ENCODE measurements around the gene FARSA. TPM values are rescaled to one million over a fixed set of nuclear protein-coding genes. Genes with fewer than 3 reads are reported as not detected.

FARSA gene
- total RNA-seq, 4 donors from 2014 or later = 40.7 to 68.8 (median 62.3) TPM

- peak in 1 of 2 donors; percentile 76 for DNase-seq
- in situ Hi-C loops (cut with MboI; ENCODE audit: low sequenced_read_pairs in 4 of 4) = no loop called here
- TF ChIP-seq, protein P1, sequence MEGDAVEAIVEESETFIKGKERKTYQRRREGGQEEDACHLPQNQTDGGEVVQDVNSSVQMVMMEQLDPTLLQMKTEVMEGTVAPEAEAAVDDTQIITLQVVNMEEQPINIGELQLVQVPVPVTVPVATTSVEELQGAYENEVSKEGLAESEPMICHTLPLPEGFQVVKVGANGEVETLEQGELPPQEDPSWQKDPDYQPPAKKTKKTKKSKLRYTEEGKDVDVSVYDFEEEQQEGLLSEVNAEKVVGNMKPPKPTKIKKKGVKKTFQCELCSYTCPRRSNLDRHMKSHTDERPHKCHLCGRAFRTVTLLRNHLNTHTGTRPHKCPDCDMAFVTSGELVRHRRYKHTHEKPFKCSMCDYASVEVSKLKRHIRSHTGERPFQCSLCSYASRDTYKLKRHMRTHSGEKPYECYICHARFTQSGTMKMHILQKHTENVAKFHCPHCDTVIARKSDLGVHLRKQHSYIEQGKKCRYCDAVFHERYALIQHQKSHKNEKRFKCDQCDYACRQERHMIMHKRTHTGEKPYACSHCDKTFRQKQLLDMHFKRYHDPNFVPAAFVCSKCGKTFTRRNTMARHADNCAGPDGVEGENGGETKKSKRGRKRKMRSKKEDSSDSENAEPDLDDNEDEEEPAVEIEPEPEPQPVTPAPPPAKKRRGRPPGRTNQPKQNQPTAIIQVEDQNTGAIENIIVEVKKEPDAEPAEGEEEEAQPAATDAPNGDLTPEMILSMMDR (IDR thresholded peaks at IDR 0.05 in 4 of 5, conservative IDR thresholded peaks at IDR 0.05 in 1 of 5) = no peak
- TF ChIP-seq POLR2A (IDR thresholded peaks at IDR 0.05) = no peak
Measured at GRCh38 chr19:12872941-12873890, 60.3 kb downstream of the FARSA start.

More at GRCh38 chr19:12872941-12873890, 60.3 kb downstream of the FARSA start:
- peak; percentile 65 to 76 for ATAC-seq
- Histone ChIP-seq H3K27me3 (peaks cover 0 to 4% (median 0%) of the 10 kb centered on the region in 3 donors), H3K9me3 (no peaks in the 10 kb centered on the region), H3K4me1 (no peaks in the 10 kb centered on the region), H3K36me3 (peaks cover 0 to 4% of the 10 kb centered on the region in 2 donors), H3K27ac (no peak overlapping the region), H3K4me3 (peak overlapping the region in 1 of 4 donors; percentile 38)
- intact Hi-C loops (cut with DNase I; ENCODE audit: low total_unique reads) = no loop called here

Small RNAs within 50 kb of the gene (microRNA-seq; reads per million reads assigned to microRNA genes)
- gene MIR5695 (ENCODE audit: borderline replicate concordance in 2 of 2) = 0 reads per million in 2 donors
- 0.85 to 1.2 reads per million in 2 donors for gene MIR6515 (ENCODE audit: borderline replicate concordance in 2 of 2)

Other genes with a start within 250 kb of the FARSA start
- gene GNG14, start 245.7 kb downstream of the FARSA start, total RNA-seq = not detected
- 1 to 10 TPM; 2.5 to 5.8 (median 3.3) TPM for gene FBXW9, start 237.1 kb downstream of the FARSA start, total RNA-seq
- gene TNPO2, start 209.8 kb downstream of the FARSA start, total RNA-seq = 10 to 100 TPM; 32.1 to 49.9 (median 42.0) TPM
- 100 to 1,000 TPM; 260 to 354 (median 297) TPM for gene TRIR, start 199.0 kb downstream of the FARSA start, total RNA-seq
- gene GET3, start 196.2 kb downstream of the FARSA start, total RNA-seq = 10 to 100 TPM; 52.6 to 85.1 (median 70.5) TPM
- gene BEST2, start 181.9 kb downstream of the FARSA start, total RNA-seq = under 1 TPM in 1 of 4 donors, not detected in 3; 0.63 TPM
- gene HOOK2, start 158.2 kb downstream of the FARSA start, total RNA-seq = 10 to 100 TPM; 12.3 to 23.4 (median 17.6) TPM
- gene JUNB, start 142.2 kb downstream of the FARSA start, total RNA-seq = 100 to 1,000 TPM in 2 of 4 donors, 10 to 100 TPM in 2; 59.0 to 200 (median 128) TPM
- 100 to 1,000 TPM; 357 to 551 (median 406) TPM for gene PRDX2, start 131.9 kb downstream of the FARSA start, total RNA-seq
- gene THSD8, start 131.6 kb downstream of the FARSA start, total RNA-seq = not detected
- 1 to 10 TPM; 1.0 to 3.9 (median 2.4) TPM for gene RNASEH2A, start 127.1 kb downstream of the FARSA start, total RNA-seq
- not detected for gene RTBDN, start 99.1 kb downstream of the FARSA start, total RNA-seq
- gene MAST1, start 95.2 kb downstream of the FARSA start, total RNA-seq = not detected
- gene DNASE2, start 52.3 kb downstream of the FARSA start, total RNA-seq = 10 to 100 TPM; 11.9 to 44.3 (median 15.4) TPM
- not detected for gene KLF1, start 46.5 kb downstream of the FARSA start, total RNA-seq
- 10 to 100 TPM; 35.6 to 83.8 (median 54.1) TPM for gene GCDH, start 42.6 kb downstream of the FARSA start, total RNA-seq
- not detected for gene SYCE2, start 14.4 kb downstream of the FARSA start, total RNA-seq
- 100 to 1,000 TPM; 110 to 195 (median 135) TPM for gene CALR, start 4.9 kb upstream of the FARSA start, total RNA-seq
- gene RAD23A, start 12.2 kb upstream of the FARSA start, total RNA-seq = 100 to 1,000 TPM; 618 to 949 (median 780) TPM
- 10 to 100 TPM; 50.7 to 71.0 (median 61.4) TPM for gene GADD45GIP1, start 23.5 kb upstream of the FARSA start, total RNA-seq
- not detected for gene DAND5, start 35.9 kb upstream of the FARSA start, total RNA-seq
- gene NFIX, start 61.8 kb upstream of the FARSA start, total RNA-seq = 100 to 1,000 TPM in 2 of 4 donors, 10 to 100 TPM in 2; 31.9 to 128 (median 105) TPM
- gene LYL1, start 169.1 kb upstream of the FARSA start, total RNA-seq = 1 to 10 TPM; 2.6 to 5.0 (median 3.1) TPM
- gene TRMT1, start 183.0 kb upstream of the FARSA start, total RNA-seq = 10 to 100 TPM; 31.7 to 47.9 (median 45.0) TPM
- gene NACC1, start 184.6 kb upstream of the FARSA start, total RNA-seq = 10 to 100 TPM; 36.3 to 81.3 (median 49.4) TPM
- gene STX10, start 216.7 kb upstream of the FARSA start, total RNA-seq = 10 to 100 TPM; 16.5 to 40.7 (median 33.4) TPM
- gene IER2, start 216.7 kb upstream of the FARSA start, total RNA-seq = 10 to 100 TPM; 15.4 to 19.1 (median 16.7) TPM